Endodermal cell (in vitro differentiated cells): ENCODE results near the gene SYNCRIP. TPM values are rescaled to one million over a fixed set of nuclear protein-coding genes. Genes with fewer than 3 reads are reported as not detected.
"Not testable (repeated sequence)": the region's sequence is repeated elsewhere in the genome, so short reads cannot be mapped to it uniquely, and the experiment has no call there.

Source experiments
- DNase-seq: peaks from one replicate; pipeline ENCODE4 v3.0.0-alpha.2; 2017
- H3K27ac ChIP-seq: 2 replicates; pipeline ENCODE4 v1.5.1; 2013; ENCODE audit warnings: mild to moderate bottlenecking, low read depth, low read length, moderate library complexity
- H3K27me3 ChIP-seq: 2 replicates; pipeline ENCODE4 v1.6.1; 2013; ENCODE audit warnings: mild to moderate bottlenecking, low read length, moderate library complexity; ENCODE audit not compliant: insufficient read depth, control insufficient read depth, poor library complexity, severe bottlenecking
- H3K36me3 ChIP-seq: 2 replicates; pipeline ENCODE4 v1.7.0; 2013; ENCODE audit warnings: mild to moderate bottlenecking, low read length, moderate library complexity; ENCODE audit not compliant: control insufficient read depth, insufficient read depth
- H3K4me1 ChIP-seq: one replicate; pipeline ENCODE4 v1.7.0; 2013; ENCODE audit warnings: low read length; ENCODE audit not compliant: control insufficient read depth, insufficient read depth
- H3K4me3 ChIP-seq: 2 replicates; pipeline ENCODE4 v1.5.1; 2013; ENCODE audit warnings: mild to moderate bottlenecking, low read length, moderate library complexity
- H3K9ac ChIP-seq: 2 replicates; pipeline ENCODE4 v1.6.1; 2013; ENCODE audit warnings: mild to moderate bottlenecking, low read length, moderate library complexity; ENCODE audit not compliant: poor library complexity, severe bottlenecking; ENCODE audit errors: extremely low read depth
- H3K9me3 ChIP-seq: 2 replicates; pipeline ENCODE4 v1.6.1; 2013; ENCODE audit warnings: mild to moderate bottlenecking, low read length, moderate library complexity; ENCODE audit not compliant: control insufficient read depth
- H3K27ac Mint-ChIP-seq: 2 replicates; pipeline ENCODE4 v1.8.0; 2020; ENCODE audit warnings: mixed read lengths
- H3K27me3 Mint-ChIP-seq: 2 replicates; pipeline ENCODE4 v1.8.0; 2021; ENCODE audit warnings: mild to moderate bottlenecking, mixed read lengths; ENCODE audit not compliant: insufficient read depth
- H3K36me3 Mint-ChIP-seq: 2 replicates; pipeline ENCODE4 v1.8.0; 2020; ENCODE audit warnings: low read depth, mixed read lengths
- H3K4me1 Mint-ChIP-seq: 2 replicates; pipeline ENCODE4 v1.8.0; 2020; ENCODE audit warnings: mixed read lengths
- H3K4me3 Mint-ChIP-seq: 2 replicates; pipeline ENCODE4 v1.8.0; 2020; ENCODE audit warnings: mild to moderate bottlenecking, moderate library complexity, mixed read lengths
- H3K9me3 Mint-ChIP-seq: 2 replicates; pipeline ENCODE4 v1.8.0; 2020; ENCODE audit warnings: mild to moderate bottlenecking, mixed read lengths
- CTCF ChIP-seq: fragments of 200-600 bp; sonication (generic); conservative IDR thresholded peaks from 2 replicates; pipeline ENCODE4 v1.5.0; 2021; ENCODE audit warnings: antibody characterized with exemption, mild to moderate bottlenecking
- WGBS, 2 experiments: methylation state at CpG; one replicate each; pipeline versions ENCODE4 v1.1.5 to v1.1.7; 2013; ENCODE audit warnings: missing lambda C conversion rate in 2 of 2, mixed read lengths in 1 of 2; ENCODE audit not compliant: insufficient coverage in 1 of 2, insufficient read length in 1 of 2; 5-methylcytosine and 5-hydroxymethylcytosine counted together
- total RNA-seq, 2 donors: library from RNA; stranded (reverse); fragmentation: NEBNext Ultra II Directional in 1 of 2; extraction: Animal tissue kit (Norgen Biotek cat#: 25700) in 1 of 2; gene quantifications; 2 replicates in 1 of 2; 3 replicates in 1 of 2; pipeline ENCODE4 v1.2.1, GENCODE V29; 2021

Gene SYNCRIP
- total RNA-seq, 2 donors from 2014 or later: 121 to 123 TPM

- Histone ChIP-seq H3K27ac (no peak overlapping the region), H3K9me3 (peaks cover 3% of the 10 kb centered on the region), H3K4me3 (no peak overlapping the region), H3K9ac (no peak overlapping the region), H3K36me3 (peaks cover 84% of the 10 kb centered on the region), H3K27me3 (no peaks in the 10 kb centered on the region), H3K4me1 (no peaks in the 10 kb centered on the region)
- Mint-ChIP-seq H3K27me3 (no peaks in the 10 kb centered on the region), H3K4me1 (peaks cover 20% of the 10 kb centered on the region), H3K4me3 (no peak overlapping the region), H3K36me3 (peaks cover 81% of the 10 kb centered on the region), H3K27ac (no peak overlapping the region), H3K9me3 (no peaks in the 10 kb centered on the region)
- DNase-seq: no peak
- 75 to 96% methylated on average over 2 to 3 of the region's 3 CpGs for whole genome bisulfite sequencing, 2 experiments
- TF ChIP-seq CTCF: no peak
Measured at GRCh38 chr6:85637579-85637978, 5.1 kb downstream of the SYNCRIP start.

GRCh38 chr6:85632164-85632942 is 10.3 kb downstream of the SYNCRIP start:
- H3K27me3 ChIP-seq: no peaks in the 10 kb centered on the region
- H3K27ac Mint-ChIP-seq: no peak overlapping the region
- TF ChIP-seq CTCF: no peak
- H3K9ac ChIP-seq: no peak overlapping the region
- no peaks in the 10 kb centered on the region for H3K4me1 ChIP-seq
- no peaks in the 10 kb centered on the region for H3K27me3 Mint-ChIP-seq
- DNase-seq: no peak
- H3K36me3 ChIP-seq: peaks cover 94% of the 10 kb centered on the region
- no peak overlapping the region for H3K4me3 ChIP-seq
- no peak overlapping the region for H3K27ac ChIP-seq
- no peaks in the 10 kb centered on the region for H3K9me3 Mint-ChIP-seq
- H3K9me3 ChIP-seq: no peaks in the 10 kb centered on the region
- WGBS, 2 experiments: 92 to 97% methylated on average over 5 to 6 of the region's 6 CpGs
- peaks cover 84% of the 10 kb centered on the region for H3K36me3 Mint-ChIP-seq
- H3K4me1 Mint-ChIP-seq: no peaks in the 10 kb centered on the region
- no peak overlapping the region for H3K4me3 Mint-ChIP-seq

GRCh38 chr6:85631117-85631516 is 11.6 kb downstream of the SYNCRIP start:
- H3K4me3 Mint-ChIP-seq, H3K27ac Mint-ChIP-seq, H3K9ac ChIP-seq, DNase-seq, H3K27me3 Mint-ChIP-seq, H3K27me3 ChIP-seq, H3K27ac ChIP-seq, H3K4me1 ChIP-seq, H3K4me1 Mint-ChIP-seq, H3K9me3 ChIP-seq, H3K9me3 Mint-ChIP-seq, H3K4me3 ChIP-seq: not testable (repeated sequence)
- peaks cover 84% of the 10 kb centered on the region for H3K36me3 Mint-ChIP-seq
- WGBS, 2 experiments: 75 to 97% methylated on average over 1 to 5 of the region's 5 CpGs
- peaks cover 94% of the 10 kb centered on the region for H3K36me3 ChIP-seq
